NCI-H128 (cell line): ENCODE results near the gene RPL18.
A peak's percentile ranks its signal among the peaks of the same experiment; 100 is the strongest.
"Not testable (repeated sequence)": the region's sequence is repeated elsewhere in the genome, so short reads cannot be mapped to it uniquely, and the experiment has no call there.

Experiments used
- DNase-seq: peaks from one replicate; lab custom pipeline; 2025; ENCODE audit not compliant: unreplicated experiment; lab: John Stamatoyannopoulos, UW

RPL18 gene

DNA sequence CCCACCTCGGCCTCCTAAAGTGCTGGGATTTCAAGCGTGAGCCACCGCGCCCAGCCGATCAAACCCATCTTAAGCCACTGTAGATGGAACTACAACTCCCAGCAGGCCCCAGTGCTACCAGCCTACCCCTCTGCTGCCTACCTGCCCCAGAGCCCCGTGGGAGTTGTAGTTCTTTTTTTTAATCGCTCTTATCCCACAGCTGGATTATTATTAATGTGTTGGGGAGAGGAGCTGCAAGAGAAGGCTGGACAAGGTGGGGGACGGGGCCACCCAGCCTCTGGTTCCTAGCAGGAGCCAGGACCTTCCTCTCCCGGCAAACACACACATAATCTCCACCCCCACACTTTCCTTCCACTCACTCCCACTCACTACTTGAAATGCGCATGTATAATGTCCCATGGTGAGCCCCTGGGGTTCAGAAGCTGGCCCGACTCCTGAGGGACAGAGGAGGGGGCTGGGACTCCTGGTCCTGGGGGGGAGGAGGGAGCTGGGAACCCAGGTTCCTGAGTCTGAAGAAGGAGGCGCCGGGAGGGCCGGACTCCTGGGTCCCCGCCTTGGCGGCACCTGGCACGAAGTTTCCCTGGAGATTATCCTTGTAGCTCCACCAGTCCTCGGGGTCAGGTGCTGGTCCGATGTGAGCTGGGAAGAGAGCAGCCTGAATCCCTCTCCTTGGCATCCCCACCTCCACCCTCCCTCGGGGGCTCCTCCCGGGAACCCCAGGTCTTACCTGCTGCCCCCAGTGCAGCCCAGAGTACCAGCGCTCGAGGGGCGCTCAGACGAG is 26.1 kb upstream of the RPL18 start:
- peak; percentile 16 for DNase-seq

DNA sequence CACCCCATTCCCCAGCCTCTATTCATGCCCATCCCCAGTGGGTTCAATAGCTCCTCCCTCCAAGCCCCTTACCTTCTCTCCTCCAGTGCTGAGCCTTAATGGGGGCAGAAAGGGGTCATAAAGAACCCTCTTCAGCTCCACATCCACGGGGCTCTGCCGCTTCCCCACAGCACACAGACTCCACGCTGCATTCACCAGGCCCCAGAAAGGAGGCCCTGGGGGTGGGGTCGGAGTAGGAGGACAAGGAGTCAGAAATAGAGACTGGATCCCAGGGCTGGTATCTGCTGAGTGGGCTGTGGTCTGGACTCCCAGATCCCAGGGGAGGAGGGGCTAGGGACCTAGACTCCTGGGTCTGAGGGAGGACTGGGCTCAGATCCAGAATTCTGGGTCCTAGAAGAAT is 25.4 kb upstream of the RPL18 start:
- no peak for DNase-seq

DNA sequence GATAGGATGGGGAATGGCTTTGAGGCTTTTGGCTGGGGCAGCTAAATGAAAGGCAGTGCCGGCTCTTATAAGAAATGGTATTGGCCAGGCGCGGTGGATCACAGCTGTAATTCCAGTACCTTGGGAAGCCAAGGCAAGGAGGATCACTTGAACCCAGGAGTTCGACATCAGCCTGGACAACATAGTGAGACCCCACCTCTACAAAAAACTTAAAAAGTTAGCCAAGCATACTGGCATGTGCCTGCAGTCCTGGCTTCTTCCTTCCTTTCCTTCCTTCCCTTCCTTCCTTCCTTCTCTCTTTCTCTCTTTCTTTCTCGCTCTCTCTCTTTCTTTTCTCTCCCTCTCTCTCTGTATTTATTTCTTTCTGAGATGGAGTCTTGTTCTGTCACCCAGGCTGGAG is 23.9 kb upstream of the RPL18 start:
- no peak for DNase-seq

DNA sequence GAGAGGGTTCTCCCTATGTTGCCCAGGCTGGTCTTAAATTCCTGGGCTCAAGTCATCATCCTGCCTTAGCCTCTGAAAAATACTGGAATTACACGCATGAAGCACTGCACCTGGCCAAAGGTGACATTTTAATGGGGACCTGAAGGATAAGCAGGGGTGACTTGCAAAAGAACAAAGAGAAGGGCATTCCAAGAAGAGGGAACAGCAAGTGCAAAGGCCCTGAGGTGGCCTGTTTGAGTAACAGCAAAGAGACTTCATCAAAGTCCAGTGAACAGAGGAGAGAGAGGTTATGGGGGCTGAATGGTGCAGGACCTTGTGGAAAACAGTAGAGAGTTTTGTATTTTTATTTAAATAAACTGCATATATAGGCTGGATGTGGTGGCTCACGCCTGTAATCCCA is 22.9 kb upstream of the RPL18 start:
- no peak for DNase-seq

DNA sequence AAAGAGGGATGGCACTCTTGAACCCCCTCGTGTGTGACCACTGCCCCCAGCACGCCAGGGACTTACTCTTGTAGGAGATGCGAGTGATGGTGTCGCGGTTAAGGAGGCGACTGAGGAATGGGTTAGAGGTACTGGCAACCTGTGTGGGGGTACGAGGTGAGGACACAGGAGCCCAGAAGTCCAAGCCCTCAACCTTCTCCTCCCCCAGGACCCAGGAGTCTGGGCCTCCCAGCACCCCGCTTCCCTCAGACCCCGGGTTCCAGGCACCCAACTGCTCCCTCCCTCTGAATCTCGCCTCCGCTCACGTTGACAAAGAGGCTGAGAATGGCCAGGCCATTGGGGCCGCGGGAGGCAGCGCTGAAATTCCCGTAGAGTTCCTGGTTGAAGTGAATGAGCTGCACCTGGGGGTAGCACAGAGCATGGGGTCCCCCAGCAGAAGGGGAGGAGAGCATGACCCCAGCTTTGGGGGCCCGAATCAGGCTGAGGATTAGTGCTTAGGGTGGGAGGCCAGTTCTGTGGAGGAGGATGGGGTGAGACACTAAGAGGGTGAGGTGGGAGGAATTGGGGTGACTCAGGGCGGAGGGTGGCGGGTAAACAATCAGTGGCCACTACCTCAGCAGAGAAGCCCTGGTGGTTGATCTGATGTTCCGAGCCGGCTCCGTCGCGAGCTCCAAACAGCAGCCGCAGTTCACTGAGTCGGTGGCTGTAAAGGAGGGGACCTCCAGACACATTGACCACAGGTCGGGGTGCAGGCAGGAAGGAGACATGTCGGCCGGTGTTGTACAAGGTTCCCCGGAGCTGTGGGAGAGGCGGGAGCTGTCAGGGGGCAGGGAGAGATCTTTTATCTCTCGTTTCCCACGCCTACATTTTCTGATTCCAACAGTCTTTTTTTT is 20.8 kb upstream of the RPL18 start:
- no peak for DNase-seq

DNA sequence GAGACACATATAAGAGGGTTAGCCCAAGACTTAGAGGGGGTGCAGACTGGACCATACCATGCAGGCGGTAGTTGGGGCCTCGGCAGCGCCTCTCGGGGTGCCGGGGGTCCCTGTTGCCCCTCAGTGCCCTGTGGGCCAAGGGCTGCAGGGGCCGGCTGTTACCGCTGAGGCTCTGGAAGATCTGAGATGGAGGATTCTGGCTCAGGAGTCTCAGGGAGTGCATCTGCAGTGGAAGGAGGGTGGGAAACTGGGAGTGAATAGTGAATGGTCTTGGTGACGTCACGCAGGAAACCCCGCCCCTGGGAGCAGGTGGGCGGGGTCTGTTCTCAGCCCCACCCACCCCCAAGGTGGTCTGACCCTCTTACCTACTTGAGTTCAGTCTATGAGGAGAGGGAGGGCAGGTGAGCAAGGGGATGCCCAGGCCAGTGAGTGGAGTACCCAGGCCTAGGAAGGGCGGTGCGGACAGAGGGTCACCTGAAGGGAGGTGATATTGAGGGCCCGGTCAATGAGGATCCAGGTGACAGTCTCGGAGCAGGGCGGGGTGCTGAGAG is 19.9 kb upstream of the RPL18 start:
- DNase-seq = no peak

DNA sequence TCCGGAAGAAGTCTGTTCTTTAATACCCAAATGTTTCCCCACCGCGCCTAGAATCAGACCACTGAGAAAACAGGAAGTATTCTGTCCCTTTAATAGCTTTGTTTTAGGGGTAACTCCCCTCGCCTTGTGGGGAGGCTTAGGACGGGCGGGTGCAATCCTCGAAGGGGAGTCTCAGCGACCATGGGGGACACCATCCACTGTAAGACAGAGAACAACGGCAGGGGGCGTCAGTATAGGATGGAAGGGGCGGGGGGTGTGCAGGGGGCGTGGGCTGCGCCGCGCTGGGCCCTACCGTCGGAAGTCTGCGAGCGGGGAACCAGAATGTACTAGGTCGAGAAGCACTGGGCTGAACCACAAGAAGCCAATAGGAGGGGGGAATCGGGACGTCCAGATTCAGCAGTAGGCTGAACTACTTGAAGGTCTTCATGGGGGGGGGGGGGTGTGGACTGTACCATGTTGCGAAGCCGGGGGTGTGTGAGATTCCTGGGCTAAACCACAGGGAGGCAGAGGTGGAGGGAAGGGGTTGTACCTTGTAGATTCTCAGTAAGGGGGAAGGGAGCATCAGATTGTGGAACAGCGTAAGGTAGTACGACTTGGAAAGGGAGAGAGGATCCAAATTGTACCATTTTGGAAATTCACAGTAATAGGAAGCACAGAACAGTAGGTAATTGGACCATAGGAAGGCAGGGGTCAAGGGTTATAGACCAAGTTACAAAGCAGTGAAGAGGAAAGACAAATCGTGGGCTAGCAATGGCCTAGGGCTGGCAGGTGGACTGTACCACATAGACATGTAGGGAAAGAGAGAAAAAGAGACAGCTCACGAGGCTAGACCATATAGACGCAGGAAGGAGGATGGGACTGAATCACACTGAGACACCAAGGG is 19.2 kb upstream of the RPL18 start:
- DNase-seq = peak; percentile 69

DNA sequence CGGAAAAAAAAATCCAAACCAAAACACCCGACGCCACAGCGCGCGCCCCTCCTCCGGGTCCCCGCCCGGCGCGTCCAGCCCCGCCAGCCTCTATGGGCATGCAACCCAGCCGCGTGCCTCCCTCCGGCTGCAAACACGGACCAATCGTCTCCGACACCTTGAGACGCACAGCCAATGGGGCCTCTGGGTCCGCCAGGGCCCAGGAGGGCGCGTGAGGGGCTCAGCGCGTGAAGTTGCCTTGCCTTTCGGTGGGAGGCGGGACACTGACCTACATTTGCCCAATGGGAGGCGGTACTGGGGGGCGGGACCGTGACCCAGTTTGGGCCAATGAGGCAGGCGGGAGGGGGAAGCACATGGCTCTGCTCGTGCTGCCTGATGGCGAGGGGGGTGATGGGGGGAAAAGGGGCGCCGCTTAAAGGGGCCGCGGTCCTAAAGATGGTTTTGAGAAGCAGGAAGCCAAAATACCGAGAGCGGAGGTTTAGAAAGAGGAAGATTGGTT is 18.5 kb upstream of the RPL18 start:
- DNase-seq = peak; percentile 98

DNA sequence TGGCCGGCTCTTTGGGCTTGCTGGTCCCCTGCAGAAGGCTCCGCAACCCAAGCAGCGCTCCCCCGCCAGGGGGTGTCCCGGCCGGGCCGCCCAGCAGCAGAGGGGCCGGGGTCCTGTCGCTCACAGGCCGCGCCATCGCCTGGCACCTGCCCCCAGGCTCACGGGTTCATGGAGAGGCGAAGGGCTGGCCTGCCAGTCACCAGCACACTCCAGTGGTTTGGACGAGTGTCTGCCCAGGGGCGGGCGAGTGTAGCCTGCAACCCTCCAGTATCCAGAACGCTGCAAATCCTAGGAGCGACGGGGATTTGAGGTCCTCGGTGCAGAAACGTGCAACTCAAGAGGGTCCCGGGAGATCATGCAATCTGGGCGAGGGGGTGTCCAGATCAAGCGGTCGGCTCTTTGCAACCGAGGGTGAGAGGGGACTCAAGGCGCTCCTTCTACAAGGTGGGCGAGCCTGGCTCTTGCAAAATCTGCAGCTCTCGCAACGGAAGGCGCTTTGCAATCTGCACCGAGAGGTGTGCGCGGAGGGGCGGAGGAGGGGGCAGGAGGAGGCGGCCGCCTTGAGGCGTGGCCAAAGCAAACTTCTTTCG is 18.0 kb upstream of the RPL18 start, which contains the start of gene DBP:
DBP (minus strand) TSS at position 521 of the 590 bp plus-strand sequence; CDS start at position 136, 385 bp downstream.
- DNase-seq = no peak

DNA sequence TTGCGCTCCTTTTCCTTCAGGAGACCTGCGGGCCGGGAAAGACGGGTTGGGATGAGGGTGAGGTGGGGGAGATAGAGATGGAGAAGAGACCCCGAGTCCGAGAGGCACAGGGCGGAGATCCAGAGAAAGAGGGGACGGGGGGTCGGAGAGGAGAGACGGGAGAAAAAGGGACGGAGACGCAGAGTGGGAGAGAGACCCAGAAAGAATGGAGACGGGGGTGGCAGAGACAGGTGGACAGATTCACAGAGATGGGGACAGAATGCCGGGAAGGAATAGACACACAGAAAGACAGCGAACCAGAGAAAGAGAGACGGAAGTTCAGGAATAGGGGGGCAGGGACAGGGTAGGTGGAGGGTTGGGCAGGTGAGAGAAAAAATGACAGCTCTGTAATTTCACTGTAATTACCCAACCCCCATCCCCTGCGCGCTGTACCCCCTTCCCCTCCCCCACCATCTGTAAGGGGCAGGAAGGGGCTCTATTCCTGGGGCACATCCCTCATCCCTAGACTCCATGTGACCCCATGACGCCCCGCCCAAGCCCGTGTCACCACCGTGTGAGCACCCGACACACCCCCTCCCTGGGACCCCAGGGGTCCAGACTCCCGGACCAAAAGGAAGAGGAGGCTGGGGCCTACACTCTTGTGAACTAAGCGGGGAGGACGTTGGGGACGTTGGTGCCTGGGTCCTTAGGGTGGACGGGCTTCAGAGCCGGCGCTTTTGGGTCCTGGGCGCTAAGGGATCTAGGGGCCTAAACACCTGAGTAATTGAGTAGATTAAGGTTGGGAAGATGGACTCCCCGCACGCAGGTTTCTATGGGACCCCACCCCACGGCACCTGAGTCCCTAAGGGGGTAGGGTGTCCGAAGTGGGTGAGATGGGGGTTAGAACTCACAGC is 17.2 kb upstream of the RPL18 start:
- DNase-seq = no peak

DNA sequence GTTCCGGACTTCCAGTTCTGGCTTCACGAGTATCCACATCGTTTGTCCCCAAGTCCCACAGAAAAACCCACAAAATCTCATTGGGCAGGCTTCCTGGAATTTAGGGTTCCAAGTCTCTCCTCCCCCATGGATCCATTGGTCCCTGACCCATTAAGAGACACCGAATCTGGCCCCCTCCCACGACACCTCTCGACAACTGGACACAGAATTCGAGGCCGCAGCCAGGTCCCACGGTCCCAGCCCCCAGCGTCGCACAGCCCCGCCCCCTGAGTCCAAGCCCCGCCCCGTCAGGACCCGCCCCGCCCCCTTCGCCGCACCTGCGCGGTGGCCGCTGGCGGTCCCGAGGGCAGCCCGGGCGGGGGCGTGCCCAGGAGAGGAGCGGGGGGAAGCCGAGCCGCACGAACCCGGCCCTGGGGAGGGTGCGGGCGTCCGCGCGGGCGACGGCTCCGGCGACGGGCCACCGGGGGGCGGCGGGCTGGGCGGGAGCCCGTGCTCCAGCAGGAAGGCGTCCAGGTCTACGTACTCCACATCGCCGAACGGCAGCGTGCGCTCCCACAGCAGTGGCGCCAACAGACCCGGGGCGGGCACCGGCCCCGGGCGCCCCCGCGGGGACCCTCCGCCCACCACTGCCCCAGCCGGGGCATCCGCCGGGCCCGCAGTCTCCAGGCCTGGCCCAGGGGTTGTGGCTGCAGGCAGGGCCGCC is 16.4 kb upstream of the RPL18 start:
- no peak for DNase-seq

DNA sequence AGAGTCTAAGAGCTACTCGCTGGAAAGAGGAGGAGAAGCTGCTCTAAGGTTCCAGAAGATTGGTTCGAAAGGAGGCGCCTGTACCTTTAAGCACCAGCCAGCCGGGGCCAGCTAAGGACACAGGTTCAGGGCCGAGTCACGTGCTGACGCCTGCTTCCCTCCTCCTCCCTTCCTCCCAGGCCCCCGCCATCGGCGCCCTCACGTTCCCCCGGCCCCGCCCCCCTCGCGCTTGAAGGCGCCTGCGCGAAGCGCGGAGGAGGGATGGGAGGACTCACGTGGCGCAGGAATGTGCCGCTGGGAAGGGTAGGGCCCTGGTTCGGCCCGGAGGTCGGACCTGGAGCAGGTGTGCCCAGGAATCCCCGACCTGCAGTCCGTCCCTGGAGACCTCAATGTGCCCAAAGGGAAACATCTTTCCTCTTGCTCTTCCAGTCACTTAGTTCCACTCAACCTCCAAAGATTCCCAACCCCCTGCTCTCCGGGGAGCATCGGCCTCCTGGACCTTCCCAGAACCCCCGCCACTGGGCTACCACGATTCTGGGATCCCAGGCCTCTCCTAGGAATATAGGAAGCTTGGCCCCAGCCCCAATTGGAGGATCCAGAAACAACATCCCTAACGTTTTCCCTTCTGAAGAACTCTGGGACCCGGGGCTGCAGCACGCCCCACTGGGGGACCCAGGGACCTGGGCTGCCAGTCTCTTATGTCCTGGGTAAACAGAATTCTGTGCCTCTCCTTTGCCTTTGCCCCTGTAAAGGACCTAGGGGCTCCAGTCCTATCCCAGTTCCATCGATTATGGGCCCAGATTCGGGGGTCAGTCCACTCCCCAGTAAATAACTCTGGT is 15.7 kb upstream of the RPL18 start:
- DNase-seq = peak; percentile 90

DNA sequence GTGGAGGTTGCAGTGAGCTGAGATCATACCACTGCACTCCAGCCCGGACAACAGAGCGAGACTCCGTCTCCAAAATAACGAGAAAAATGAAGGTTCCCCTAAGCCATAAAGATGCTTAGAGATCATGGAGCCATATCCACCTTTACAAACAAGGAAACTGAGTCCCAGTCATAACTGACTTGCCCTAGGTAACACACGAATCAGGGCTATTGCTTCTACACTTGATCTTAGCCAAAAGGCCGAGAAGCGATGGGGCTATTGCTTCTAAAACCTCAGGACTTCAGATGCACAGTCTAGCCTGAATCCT is 15.0 kb upstream of the RPL18 start:
- no peak for DNase-seq

DNA sequence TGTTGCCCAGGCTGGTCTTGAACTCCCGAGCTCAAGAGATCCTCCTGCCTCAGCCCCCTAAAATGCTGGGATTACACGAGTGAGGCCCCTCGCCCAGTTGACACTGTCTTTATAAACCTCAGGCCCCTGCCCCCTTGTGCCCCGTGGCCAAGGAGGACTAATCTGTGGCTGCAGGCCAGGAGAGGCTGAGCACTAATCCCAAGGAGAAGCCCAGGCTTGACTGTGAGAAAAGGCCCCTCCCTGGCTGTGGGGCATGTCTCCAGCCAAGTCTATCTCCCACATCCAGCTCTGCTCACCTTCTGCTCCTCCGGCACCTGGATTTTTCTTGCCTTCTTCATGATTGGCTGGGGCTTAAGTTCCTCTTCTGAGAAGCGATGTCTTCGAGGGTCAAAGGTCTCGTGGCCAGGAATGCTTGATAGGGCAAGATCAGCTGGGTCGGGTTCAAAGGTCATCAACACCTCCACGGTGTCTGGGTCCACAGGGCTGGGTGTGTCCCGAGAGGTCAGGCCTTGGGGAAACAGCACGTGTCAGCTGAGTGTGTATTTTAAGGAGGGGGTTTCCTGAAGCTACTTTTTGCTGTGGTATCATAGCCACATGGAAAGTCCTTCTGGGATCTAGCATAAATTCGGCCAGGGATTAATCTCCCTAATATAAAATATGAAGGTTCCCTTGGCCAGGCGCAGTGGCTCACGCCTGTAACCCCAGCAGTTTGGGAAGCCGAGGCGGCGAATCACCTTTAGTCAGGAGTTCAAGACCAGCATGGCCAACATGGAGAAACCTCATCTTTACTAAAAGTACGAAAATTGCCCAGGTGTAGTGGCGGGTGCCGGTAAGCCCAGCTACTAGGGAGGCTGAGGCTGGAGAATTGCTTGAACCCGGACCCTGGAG is 14.4 kb upstream of the RPL18 start:
- no peak for DNase-seq

DNA sequence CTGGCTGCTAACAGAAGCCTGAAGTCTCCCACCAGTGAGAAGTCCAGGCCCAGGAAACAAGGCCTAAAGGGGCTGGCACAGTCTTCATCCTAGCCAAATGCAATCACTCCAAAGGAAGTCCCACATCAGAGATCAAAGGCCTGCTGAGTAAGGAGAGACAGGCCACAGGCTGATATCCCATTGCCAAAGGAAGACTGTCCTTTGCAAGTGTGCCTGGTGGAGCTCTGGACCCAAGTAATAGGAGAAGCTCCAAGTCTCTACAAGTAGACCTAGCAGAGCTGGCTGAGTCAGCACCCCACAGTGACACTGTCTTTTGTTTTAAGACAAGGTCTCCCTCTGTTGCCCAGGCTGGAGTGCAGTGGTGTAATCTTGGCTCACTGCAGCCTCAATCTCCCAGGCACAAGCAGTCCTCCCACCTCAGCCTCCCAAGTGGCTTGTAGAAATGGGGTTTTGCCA is 13.7 kb upstream of the RPL18 start:
- no peak for DNase-seq

DNA sequence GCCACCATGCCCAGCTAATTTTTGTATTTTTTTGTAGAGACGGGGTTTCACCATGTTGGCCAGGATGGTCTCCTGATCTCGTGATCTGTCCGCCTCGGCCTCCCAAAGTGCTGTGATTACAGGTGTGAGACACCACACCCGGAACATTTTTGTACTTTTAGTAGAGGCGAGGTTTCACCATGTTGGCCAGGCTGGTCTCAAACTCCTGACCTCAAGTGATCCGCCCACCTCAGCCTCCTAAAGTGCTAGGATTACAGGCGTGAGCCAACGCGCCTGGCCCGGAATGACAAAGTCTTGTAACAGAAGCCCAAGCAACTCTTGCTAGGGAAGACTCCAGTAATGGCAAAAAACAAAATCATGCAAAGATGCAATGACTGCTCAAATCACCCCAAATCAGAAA is 13.3 kb upstream of the RPL18 start:
- DNase-seq = not testable (repeated sequence)

DNA sequence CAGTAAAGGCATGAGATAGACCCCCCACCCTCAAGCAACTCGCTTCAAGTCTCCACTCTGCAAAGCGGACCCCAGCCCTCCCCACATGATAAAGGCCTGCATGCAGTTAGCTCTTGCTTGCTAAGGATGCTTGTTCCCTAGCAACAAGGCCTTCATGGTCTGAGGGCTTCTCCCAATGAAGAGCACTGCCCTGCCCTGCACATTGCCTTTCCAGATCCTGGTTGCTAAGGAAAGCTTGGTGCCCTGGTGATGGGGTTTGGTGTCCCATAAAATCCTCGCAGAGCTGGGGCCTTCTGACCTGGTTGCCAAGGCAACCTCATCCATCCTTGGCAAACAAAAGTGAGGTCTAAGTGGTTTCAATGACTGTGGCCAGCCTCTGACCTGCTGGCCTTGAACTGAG is 12.2 kb upstream of the RPL18 start:
- no peak for DNase-seq
